ENCODE results near the gene PIK3R6.

The PIK3R6 gene

GRCh38 chr17:8766731-8767130 is 100.7 kb downstream of the PIK3R6 start:
- no peak for TF ChIP-seq GATA2 (IDR thresholded peaks at IDR 0.05; ENCODE audit: low read depth, low read length)
- no peak for TF ChIP-seq GATA3 (IDR thresholded peaks at IDR 0.05; ENCODE audit: low read depth, low read length)

- no peak for TF ChIP-seq GATA3 (IDR thresholded peaks at IDR 0.05; ENCODE audit: low read depth, low read length)
- no peak for TF ChIP-seq GATA2 (IDR thresholded peaks at IDR 0.05; ENCODE audit: low read depth, low read length)
These were observed 105.5 kb downstream of the PIK3R6 start for GRCh38 chr17:8762012-8762411.

- no peak for TF ChIP-seq GATA2 (IDR thresholded peaks at IDR 0.05; ENCODE audit: low read depth, low read length)
- no peak for TF ChIP-seq GATA3 (IDR thresholded peaks at IDR 0.05; ENCODE audit: low read depth, low read length)
These were observed 109.3 kb downstream of the PIK3R6 start, which contains the start of gene SPDYE4 for GRCh38 chr17:8758137-8758596. TSS of gene SPDYE4 (minus strand) at chr17:8758546. CDS start at chr17:8758382, 164 bp downstream.

GRCh38 chr17:8757189-8757588 is 110.3 kb downstream of the PIK3R6 start:
- TF ChIP-seq GATA3 (IDR thresholded peaks at IDR 0.05; ENCODE audit: low read depth, low read length) (no peak), GATA2 (IDR thresholded peaks at IDR 0.05; ENCODE audit: low read depth, low read length) (no peak)

- TF ChIP-seq GATA2 (IDR thresholded peaks at IDR 0.05; ENCODE audit: low read depth, low read length) (no peak), GATA3 (IDR thresholded peaks at IDR 0.05; ENCODE audit: low read depth, low read length) (no peak)
These were observed 111.8 kb downstream of the PIK3R6 start for GRCh38 chr17:8755590-8756255.

GRCh38 chr17:8754890-8755289 is 112.6 kb downstream of the PIK3R6 start:
- no peak for TF ChIP-seq GATA3 (IDR thresholded peaks at IDR 0.05; ENCODE audit: low read depth, low read length)
- TF ChIP-seq GATA2 (IDR thresholded peaks at IDR 0.05; ENCODE audit: low read depth, low read length), result no peak

GRCh38 chr17:8753976-8754440 is 113.5 kb downstream of the PIK3R6 start:
- TF ChIP-seq GATA3 (IDR thresholded peaks at IDR 0.05; ENCODE audit: low read depth, low read length), result no peak
- TF ChIP-seq GATA2 (IDR thresholded peaks at IDR 0.05; ENCODE audit: low read depth, low read length), result no peak

GRCh38 chr17:8753136-8753975 is 114.1 kb downstream of the PIK3R6 start:
- TF ChIP-seq GATA2 (IDR thresholded peaks at IDR 0.05; ENCODE audit: low read depth, low read length) (no peak), GATA3 (IDR thresholded peaks at IDR 0.05; ENCODE audit: low read depth, low read length) (no peak)

Measured in SH-SY5Y (cell line).